ENCODE results near the gene AGRN.

Gene AGRN

GRCh38 chr1:972726-973458, 47.0 kb upstream of the AGRN start:
- Histone ChIP-seq H3K4me3 (ENCODE audit: low read depth, low read length) (no peak overlapping the region), H3K9ac (no peak overlapping the region), H3K27me3 (ENCODE audit: control insufficient read depth, insufficient read depth, low read length) (no peaks in the 10 kb centered on the region), H3K79me2 (no peaks in the 10 kb centered on the region), H3K4me2 (ENCODE audit: low read length) (no peak overlapping the region), H3K36me3 (ENCODE audit: control insufficient read depth, insufficient read depth, low read length) (no peaks in the 10 kb centered on the region), H2AFZ (no peak overlapping the region), H3K9me3 (ENCODE audit: control insufficient read depth, low read length) (no peaks in the 10 kb centered on the region), H3K4me1 (no peaks in the 10 kb centered on the region), H3K27ac (no peak overlapping the region)
- TF ChIP-seq, protein P1, sequence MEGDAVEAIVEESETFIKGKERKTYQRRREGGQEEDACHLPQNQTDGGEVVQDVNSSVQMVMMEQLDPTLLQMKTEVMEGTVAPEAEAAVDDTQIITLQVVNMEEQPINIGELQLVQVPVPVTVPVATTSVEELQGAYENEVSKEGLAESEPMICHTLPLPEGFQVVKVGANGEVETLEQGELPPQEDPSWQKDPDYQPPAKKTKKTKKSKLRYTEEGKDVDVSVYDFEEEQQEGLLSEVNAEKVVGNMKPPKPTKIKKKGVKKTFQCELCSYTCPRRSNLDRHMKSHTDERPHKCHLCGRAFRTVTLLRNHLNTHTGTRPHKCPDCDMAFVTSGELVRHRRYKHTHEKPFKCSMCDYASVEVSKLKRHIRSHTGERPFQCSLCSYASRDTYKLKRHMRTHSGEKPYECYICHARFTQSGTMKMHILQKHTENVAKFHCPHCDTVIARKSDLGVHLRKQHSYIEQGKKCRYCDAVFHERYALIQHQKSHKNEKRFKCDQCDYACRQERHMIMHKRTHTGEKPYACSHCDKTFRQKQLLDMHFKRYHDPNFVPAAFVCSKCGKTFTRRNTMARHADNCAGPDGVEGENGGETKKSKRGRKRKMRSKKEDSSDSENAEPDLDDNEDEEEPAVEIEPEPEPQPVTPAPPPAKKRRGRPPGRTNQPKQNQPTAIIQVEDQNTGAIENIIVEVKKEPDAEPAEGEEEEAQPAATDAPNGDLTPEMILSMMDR (IDR thresholded peaks at IDR 0.05), result no peak

DNA sequence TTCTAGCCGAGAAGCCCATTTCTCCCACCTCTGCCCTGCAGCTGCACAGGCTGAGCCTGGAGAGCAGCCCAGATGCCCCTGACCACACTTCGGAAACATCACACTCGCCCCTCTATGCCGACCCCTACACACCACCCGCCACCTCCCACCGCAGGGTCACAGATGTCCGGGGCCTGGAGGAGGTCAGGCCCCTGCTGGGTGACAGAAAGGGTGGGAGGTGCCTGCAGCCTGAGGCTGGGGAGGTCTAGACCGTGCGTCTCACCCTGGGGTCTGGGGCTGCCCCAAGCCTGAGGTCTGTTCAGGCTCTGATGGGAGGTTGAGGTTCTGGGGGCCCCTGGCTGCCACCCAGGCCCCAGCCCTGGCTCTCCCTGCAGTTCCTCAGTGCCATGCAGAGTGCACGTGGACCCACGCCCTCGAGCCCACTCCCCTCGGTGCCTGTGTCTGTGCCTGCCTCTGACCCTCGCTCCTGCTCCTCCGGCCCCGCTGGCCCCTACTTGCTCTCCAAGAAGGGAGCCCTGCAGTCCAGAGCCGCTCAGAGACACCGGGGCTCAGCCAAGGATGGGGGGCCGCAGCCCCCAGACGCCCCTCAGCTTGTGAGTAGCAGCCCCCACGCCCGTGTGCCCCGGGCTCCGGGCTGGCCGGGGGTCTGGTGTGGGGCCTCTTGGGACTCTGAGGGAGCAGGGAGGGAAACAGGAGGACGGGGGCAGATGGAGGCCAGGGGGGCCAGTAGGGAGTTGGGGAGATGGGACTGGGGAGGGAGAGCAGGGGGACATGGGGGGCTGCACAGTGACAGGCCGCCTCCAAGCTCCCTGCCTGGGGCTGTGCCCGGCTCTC, 46.2 kb upstream of the AGRN start:
- no peak overlapping the region for H3K9ac ChIP-seq
- H3K27me3 ChIP-seq (ENCODE audit: control insufficient read depth, insufficient read depth, low read length), result no peaks in the 10 kb centered on the region
- no peaks in the 10 kb centered on the region for H3K36me3 ChIP-seq (ENCODE audit: control insufficient read depth, insufficient read depth, low read length)
- H3K79me2 ChIP-seq, result no peaks in the 10 kb centered on the region
- no peaks in the 10 kb centered on the region for H3K9me3 ChIP-seq (ENCODE audit: control insufficient read depth, low read length)
- H3K4me1 ChIP-seq, result no peaks in the 10 kb centered on the region
- TF ChIP-seq, protein P1 (IDR thresholded peaks at IDR 0.05), result no peak
- no peak overlapping the region for H3K27ac ChIP-seq
- no peak overlapping the region for H3K4me2 ChIP-seq (ENCODE audit: low read length)
- no peak overlapping the region for H2AFZ ChIP-seq
- no peak overlapping the region for H3K4me3 ChIP-seq (ENCODE audit: low read depth, low read length)

GRCh38 chr1:974293-974640, 45.7 kb upstream of the AGRN start:
- no peak overlapping the region for H3K9ac ChIP-seq
- H3K27me3 ChIP-seq (ENCODE audit: control insufficient read depth, insufficient read depth, low read length), result no peaks in the 10 kb centered on the region
- TF ChIP-seq, protein P1 (IDR thresholded peaks at IDR 0.05), result no peak
- H3K27ac ChIP-seq, result no peak overlapping the region
- H3K36me3 ChIP-seq (ENCODE audit: control insufficient read depth, insufficient read depth, low read length), result no peaks in the 10 kb centered on the region
- H3K4me2 ChIP-seq (ENCODE audit: low read length), result no peak overlapping the region
- H3K79me2 ChIP-seq, result no peaks in the 10 kb centered on the region
- no peaks in the 10 kb centered on the region for H3K9me3 ChIP-seq (ENCODE audit: control insufficient read depth, low read length)
- no peaks in the 10 kb centered on the region for H3K4me1 ChIP-seq
- no peak overlapping the region for H2AFZ ChIP-seq
- H3K4me3 ChIP-seq (ENCODE audit: low read depth, low read length), result no peak overlapping the region

DNA sequence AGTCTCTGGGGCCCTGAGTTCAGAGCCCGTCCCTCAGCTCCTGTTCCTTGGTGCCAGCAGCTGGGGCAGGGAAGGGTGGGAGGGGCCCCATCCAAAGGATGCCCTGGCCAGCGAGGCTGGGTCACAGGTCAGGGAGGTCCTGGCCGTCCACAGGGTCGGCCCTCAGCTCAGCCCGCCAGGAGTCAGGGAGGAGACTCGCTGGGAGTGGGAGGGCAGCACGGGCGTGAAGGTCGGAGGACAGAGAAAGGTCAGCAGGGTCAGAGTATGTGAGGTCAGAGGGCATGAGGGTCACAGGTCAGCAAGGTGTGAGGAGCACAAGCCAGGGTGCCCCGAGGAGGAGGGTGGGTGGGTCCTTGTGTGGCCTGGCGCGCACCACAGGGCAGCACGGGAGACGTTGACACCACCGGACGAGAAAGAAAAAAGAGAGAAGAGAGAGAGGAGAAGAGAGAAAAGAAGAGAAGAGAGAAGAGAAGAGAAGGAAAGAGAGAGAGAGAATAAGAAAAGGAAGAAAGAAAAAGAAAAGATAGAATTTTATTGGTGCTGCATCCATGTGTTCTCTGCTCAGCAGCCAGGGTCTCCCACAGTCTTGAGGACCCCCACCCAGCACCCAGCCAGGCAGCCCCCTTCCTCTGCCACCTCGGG, 45.1 kb upstream of the AGRN start:
- Histone ChIP-seq H3K9me3 (ENCODE audit: control insufficient read depth, low read length) (no peaks in the 10 kb centered on the region), H3K4me3 (ENCODE audit: low read depth, low read length) (no peak overlapping the region), H3K27ac (no peak overlapping the region), H3K4me1 (no peaks in the 10 kb centered on the region), H3K27me3 (ENCODE audit: control insufficient read depth, insufficient read depth, low read length) (no peaks in the 10 kb centered on the region), H3K9ac (no peak overlapping the region), H2AFZ (no peak overlapping the region), H3K4me2 (ENCODE audit: low read length) (no peak overlapping the region), H3K79me2 (no peaks in the 10 kb centered on the region), H3K36me3 (ENCODE audit: control insufficient read depth, insufficient read depth, low read length) (no peaks in the 10 kb centered on the region)
- TF ChIP-seq, protein P1 (IDR thresholded peaks at IDR 0.05), result no peak

All from parathyroid adenoma (tissue), 2 donors.